ENCODE data around the gene APOB. TPM values are rescaled to one million over a fixed set of nuclear protein-coding genes. Genes with fewer than 3 reads are reported as not detected.

Gene APOB
- total and polyA plus RNA-seq, 2 of the 8 experiments (the other 6 are each of a cell fraction or from before 2014, with no cell fraction given) = 0.15 to 0.61 TPM

DNA sequence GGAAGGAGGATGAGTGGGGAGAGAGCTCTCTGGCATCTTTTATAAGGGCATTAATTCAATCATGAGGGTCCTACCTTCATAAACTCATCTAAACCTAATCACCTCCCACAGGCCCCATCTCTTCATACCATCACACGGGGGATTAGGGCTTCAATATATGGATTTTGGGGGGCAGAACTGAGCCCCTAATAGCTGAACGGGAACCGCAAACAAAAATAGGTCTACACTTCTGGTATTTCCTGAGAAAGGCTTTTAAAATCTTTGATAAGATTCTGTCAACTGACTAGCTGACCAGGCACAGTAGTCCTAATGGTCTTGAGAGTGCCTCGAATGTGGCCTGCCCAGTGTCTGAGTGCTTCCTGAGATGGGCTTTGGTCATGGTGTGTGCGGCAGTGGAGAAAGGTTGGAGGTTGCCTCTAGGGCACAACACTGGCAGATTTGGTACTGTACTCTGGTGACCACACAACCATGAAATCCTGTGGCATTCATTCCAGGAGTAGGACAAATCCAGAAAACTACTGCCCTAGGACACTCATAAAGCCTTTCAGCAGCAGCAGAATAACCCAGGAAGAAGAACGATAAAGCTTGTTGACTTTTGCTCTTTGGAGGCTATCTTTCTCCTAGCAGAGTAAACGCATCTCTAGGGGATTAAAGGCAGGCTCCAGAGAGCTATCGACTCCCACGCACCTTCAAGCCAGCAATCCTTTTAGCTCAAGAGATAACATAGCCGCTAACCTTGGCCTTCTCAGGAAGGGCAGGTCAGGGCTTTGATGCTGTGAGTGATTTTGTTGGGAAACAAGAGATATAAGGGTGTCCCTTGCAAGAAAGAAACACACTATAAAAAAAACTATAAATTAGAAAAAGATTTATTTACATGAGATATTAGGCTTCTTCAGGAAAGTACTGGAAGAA, 12.3 kb upstream of the APOB start:
- Histone ChIP-seq H2AK5ac (ENCODE audit: low read depth, low read length) (no peak overlapping the region), H3K56ac (replicated peaks; ENCODE audit: insufficient read length, low read depth, low read length) (no peak overlapping the region), H2BK15ac (ENCODE audit: low read length) (no peak overlapping the region), H3K23ac (ENCODE audit: insufficient read length) (no peak overlapping the region), H3K9ac (replicated peaks in 1 of 4; ENCODE audit: extremely low read depth in 1 of 4, low read depth in 3 of 4, low read length in 3 of 4) (no peak overlapping the region), H3K4me3 (ENCODE audit: extremely low read depth in 1 of 4, insufficient read depth in 2 of 4, low read depth in 3 of 4, low read length in 4 of 4) (no peak overlapping the region), H4K20me1 (replicated peaks in 1 of 2; ENCODE audit: control insufficient read depth in 1 of 2, insufficient read depth in 2 of 2, low read length in 2 of 2) (no peaks in the 10 kb centered on the region), H3K4me1 (replicated peaks in 1 of 4; ENCODE audit: control insufficient read depth in 3 of 4, insufficient read depth in 4 of 4, low read length in 3 of 4) (peaks cover 0 to 4% (median 0%) of the 10 kb centered on the region in 4 experiments; a peak in 1 of 7 replicates), H3K36me3 (ENCODE audit: control insufficient read depth in 2 of 4, insufficient read depth in 4 of 4, low read length in 3 of 4) (no peaks in the 10 kb centered on the region), H3K23me2 (ENCODE audit: low read depth, low read length) (no peaks in the 10 kb centered on the region), H4K5ac (ENCODE audit: insufficient read length, low read depth, low read length) (no peak overlapping the region), H3K79me1 (ENCODE audit: low read depth, low read length) (no peaks in the 10 kb centered on the region), H4K8ac (ENCODE audit: extremely low read depth, insufficient read depth, low read length) (no peak overlapping the region; the same call in 1 of the 2 replicates), H2BK5ac (ENCODE audit: low read depth, low read length) (no peak overlapping the region), H3K4ac (replicated peaks; ENCODE audit: insufficient read length, low read depth, low read length) (no peak overlapping the region), H3K27me3 (replicated peaks in 1 of 4; ENCODE audit: control insufficient read depth in 3 of 4, extremely low read depth in 1 of 4, insufficient read depth in 3 of 4, low read length in 3 of 4) (no peaks in the 10 kb centered on the region), H4K91ac (replicated peaks; ENCODE audit: insufficient read length, low read length) (no peak overlapping the region), H2BK20ac (ENCODE audit: low read length) (no peak overlapping the region), H3K18ac (ENCODE audit: extremely low read depth, low read length) (no peak overlapping the region), H3K14ac (ENCODE audit: insufficient read length) (no peak overlapping the region), H3K9me3 (ENCODE audit: insufficient read depth in 2 of 2, low read depth in 1 of 2, low read length in 1 of 2) (no peaks in the 10 kb centered on the region), H2BK120ac (replicated peaks; ENCODE audit: low read depth, low read length) (no peak overlapping the region), H2BK12ac (ENCODE audit: low read depth, low read length) (no peak overlapping the region), H3K4me2 (ENCODE audit: insufficient read depth in 1 of 2, low read depth in 2 of 2, low read length in 2 of 2) (no peak overlapping the region), H3K27ac (ENCODE audit: low read depth, low read length) (no peak overlapping the region), H3K79me2 (ENCODE audit: control insufficient read depth in 1 of 2, insufficient read depth in 2 of 2, low read length in 2 of 2) (no peaks in the 10 kb centered on the region), H2AFZ (ENCODE audit: low read length) (no peak overlapping the region)
- POLR2A ChIA-PET (ENCODE audit: partially characterized antibody) = no interaction called here
- FAIRE-seq = no peak
- DNase-seq (ENCODE audit: low read depth in 1 of 2, low spot score in 2 of 2) = no peak
- 89% methylated on average over 10 of the region's 10 CpGs; no CpG with 5 or more reads in 1 of the 2 experiments for WGBS, 2 experiments (ENCODE audit: extremely low coverage in 1 of 2, insufficient coverage in 1 of 2, insufficient read length in 1 of 2, insufficient replicate concordance in 2 of 2, low coverage in 1 of 2, low lambda C conversion rate in 2 of 2, missing lambda C conversion rate in 1 of 2)
- TF ChIP-seq RBBP5 (IDR thresholded peaks at IDR 0.05; ENCODE audit: borderline replicate concordance, low read depth, low read length) = no peak
- no peak for TF ChIP-seq SP4 (IDR thresholded peaks at IDR 0.05; ENCODE audit: low read length)
- no peak for TF ChIP-seq SIRT6 (IDR thresholded peaks at IDR 0.05; ENCODE audit: low read length)
- no peak for TF ChIP-seq CHD1 (IDR thresholded peaks at IDR 0.05; ENCODE audit: low read depth, low read length)
- TF ChIP-seq KDM5A (IDR thresholded peaks at IDR 0.05; ENCODE audit: low read length) = no peak
- TF ChIP-seq, protein P1, sequence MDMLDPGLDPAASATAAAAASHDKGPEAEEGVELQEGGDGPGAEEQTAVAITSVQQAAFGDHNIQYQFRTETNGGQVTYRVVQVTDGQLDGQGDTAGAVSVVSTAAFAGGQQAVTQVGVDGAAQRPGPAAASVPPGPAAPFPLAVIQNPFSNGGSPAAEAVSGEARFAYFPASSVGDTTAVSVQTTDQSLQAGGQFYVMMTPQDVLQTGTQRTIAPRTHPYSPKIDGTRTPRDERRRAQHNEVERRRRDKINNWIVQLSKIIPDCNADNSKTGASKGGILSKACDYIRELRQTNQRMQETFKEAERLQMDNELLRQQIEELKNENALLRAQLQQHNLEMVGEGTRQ (IDR thresholded peaks at IDR 0.05; ENCODE audit: low read length) = no peak
- no peak for TF ChIP-seq RXRA (IDR thresholded peaks at IDR 0.05; ENCODE audit: insufficient read depth, low read depth, low read length)
- CTCF ChIA-PET (ENCODE audit: partially characterized antibody) = interaction anchor here (0.7 to 3.6 kb wide), 9 partner anchors 11 to 379 kb away, joined by 3 to 22 read pairs (median 3); partner anchors contain the start of gene APOB

Measured in H1 (cell line).